PC-3 (cell line): ENCODE measurements around the gene MYL12B.

Experiments
- CTCF ChIP-seq: fragments of 300-600 bp; sonication (generic); conservative IDR thresholded peaks from 2 replicates; pipeline ENCODE4 v1.5.1; 2017; ENCODE audit warnings: antibody characterized with exemption, low read depth, mild to moderate bottlenecking, low read length
- EZH2phosphoT487 ChIP-seq: fragments of 300-600 bp; sonication (generic); IDR thresholded peaks from 2 replicates; pipeline ENCODE4 v1.6.1; 2018; ENCODE audit warnings: mild to moderate bottlenecking, antibody characterized with exemption, low read length, borderline replicate concordance

GRCh38 chr18:3269241-3269913 lies 7.4 kb downstream of the MYL12B start:
- TF ChIP-seq CTCF (no peak), EZH2phosphoT487 (no peak)
